GM23248 (cell line): ENCODE results near the gene DIAPH3.

ENCODE experiments used
- EZH2 ChIP-seq: fragments of 200-600 bp; sonication (generic); IDR thresholded peaks from 2 replicates; pipeline ENCODE4 v1.6.1; 2018; ENCODE audit warnings: antibody characterized with exemption, mild to moderate bottlenecking; ENCODE audit not compliant: insufficient read depth, poor library complexity, severe bottlenecking
- EZH2phosphoT487 ChIP-seq: fragments of 200-600 bp; sonication (generic); IDR thresholded peaks from 2 replicates; pipeline ENCODE4 v1.6.1; 2018; ENCODE audit warnings: antibody characterized with exemption, moderate library complexity, mild to moderate bottlenecking, low read depth; ENCODE audit not compliant: insufficient read depth

- TF ChIP-seq EZH2phosphoT487 (no peak), EZH2 (no peak)
Measured at GRCh38 chr13:59730026-59730425, 433.7 kb downstream of the DIAPH3 start.
